Right atrium auricular region (tissue), 2 donors: ENCODE results near the gene ABCC10. TPM values are rescaled to one million over a fixed set of nuclear protein-coding genes. Genes with fewer than 3 reads are reported as not detected.
"Not testable (repeated sequence)": the region's sequence is repeated elsewhere in the genome, so short reads cannot be mapped to it uniquely, and the experiment has no call there.

Source experiments
- DNase-seq: peaks from one replicate; pipeline ENCODE4 v3.0.0-alpha.2; 2019; ENCODE audit warnings: low spot score
- H3K27ac ChIP-seq, 2 donors: fragments of 200-600 bp; sonication (generic); 1 replicate in 1 of 2; 2 replicates in 1 of 2; pipeline ENCODE4 v1.5.1; 2016 to 2019
- H3K27me3 ChIP-seq, 2 donors: fragments of 200-600 bp; sonication (generic); one replicate each; pipeline versions ENCODE4 v1.5.1 to v1.6.0; 2017 to 2019
- H3K36me3 ChIP-seq: fragments of 200-600 bp; sonication (generic); one replicate; pipeline ENCODE4 v1.5.1; 2016
- H3K4me1 ChIP-seq, 2 donors: fragments of 200-600 bp; sonication (generic); one replicate each; pipeline versions ENCODE4 v1.5.1 to v1.6.0; 2017 to 2019
- H3K4me3 ChIP-seq, 2 donors: fragments of 200-600 bp; sonication (generic); 1 replicate in 1 of 2; 2 replicates in 1 of 2; pipeline ENCODE4 v1.5.1; 2017 to 2019; ENCODE audit warnings: mild to moderate bottlenecking in 1 of 2, moderate library complexity in 1 of 2
- H3K9me3 ChIP-seq, 2 donors: fragments of 200-600 bp; sonication (generic); one replicate each; pipeline ENCODE4 v1.5.1; 2019
- total RNA-seq, 2 donors: library from RNA; depleted of rRNA; stranded (reverse); fragments of >200 nt; gene quantifications; one replicate each; pipeline ENCODE4 v1.1.0, GENCODE V29; 2016
- TF ChIP-seq, protein P1 (sequence below), 2 donors: fragments of 200-600 bp; sonication (generic); IDR thresholded peaks; one replicate each; pipeline ENCODE4 v1.5.1; 2019; ENCODE audit warnings: antibody characterized with exemption in 2 of 2

ABCC10 gene
- total RNA-seq, 2 donors from 2014 or later: 7.1 to 7.8 TPM

DNA sequence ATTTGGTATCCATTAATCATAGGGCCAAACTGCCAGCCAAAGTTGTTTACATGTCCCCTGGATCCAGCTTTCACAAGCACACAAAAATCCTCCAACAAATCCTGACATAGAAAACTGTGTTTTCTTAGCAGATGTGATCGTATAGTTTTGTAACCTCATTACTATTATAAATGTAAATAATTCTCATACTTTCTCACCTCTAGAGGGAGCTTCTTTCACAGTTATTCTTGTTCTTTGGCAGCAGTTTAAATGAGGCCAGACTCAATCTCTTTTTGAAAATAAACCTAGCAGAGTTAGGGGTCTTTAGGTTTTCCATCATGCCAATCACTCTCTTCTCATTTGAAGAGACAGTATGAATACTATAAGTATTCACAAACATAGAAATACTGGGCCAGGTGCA is 40.8 kb upstream of the ABCC10 start:
- Histone ChIP-seq H3K4me1 (no peaks in the 10 kb centered on the region), H3K27ac (no peak overlapping the region), H3K27me3 (no peaks in the 10 kb centered on the region), H3K9me3 (no peaks in the 10 kb centered on the region), H3K36me3 (no peaks in the 10 kb centered on the region), H3K4me3 (no peak overlapping the region)
- TF ChIP-seq, protein P1, sequence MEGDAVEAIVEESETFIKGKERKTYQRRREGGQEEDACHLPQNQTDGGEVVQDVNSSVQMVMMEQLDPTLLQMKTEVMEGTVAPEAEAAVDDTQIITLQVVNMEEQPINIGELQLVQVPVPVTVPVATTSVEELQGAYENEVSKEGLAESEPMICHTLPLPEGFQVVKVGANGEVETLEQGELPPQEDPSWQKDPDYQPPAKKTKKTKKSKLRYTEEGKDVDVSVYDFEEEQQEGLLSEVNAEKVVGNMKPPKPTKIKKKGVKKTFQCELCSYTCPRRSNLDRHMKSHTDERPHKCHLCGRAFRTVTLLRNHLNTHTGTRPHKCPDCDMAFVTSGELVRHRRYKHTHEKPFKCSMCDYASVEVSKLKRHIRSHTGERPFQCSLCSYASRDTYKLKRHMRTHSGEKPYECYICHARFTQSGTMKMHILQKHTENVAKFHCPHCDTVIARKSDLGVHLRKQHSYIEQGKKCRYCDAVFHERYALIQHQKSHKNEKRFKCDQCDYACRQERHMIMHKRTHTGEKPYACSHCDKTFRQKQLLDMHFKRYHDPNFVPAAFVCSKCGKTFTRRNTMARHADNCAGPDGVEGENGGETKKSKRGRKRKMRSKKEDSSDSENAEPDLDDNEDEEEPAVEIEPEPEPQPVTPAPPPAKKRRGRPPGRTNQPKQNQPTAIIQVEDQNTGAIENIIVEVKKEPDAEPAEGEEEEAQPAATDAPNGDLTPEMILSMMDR (IDR thresholded peaks at IDR 0.05): no peak
- DNase-seq: no peak

DNA sequence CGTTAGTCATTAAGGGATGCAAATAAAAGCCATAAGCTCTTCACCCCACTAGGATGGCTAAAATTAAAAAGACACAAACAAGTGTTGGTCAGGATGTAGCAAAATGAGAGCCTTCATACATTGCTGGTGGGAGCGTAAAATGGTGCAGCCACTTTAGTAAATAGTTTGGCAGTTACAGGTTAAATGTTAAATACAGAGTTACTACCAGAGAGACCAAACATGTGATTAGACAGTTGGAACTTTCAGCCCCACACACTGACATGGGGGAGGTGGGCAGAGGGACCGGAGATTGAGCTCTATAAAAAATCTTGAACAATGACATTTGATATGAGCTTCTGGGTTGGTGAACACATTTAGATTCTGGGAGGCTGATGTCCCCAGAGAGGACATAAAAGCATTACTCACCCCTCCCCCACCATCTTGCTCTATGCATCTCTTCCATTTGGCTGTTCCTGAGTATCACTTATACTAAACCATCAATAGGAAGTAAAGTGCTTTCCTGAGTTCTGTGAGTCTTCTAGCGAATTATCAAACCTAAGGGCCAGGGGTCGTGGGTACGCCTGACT is 37.5 kb upstream of the ABCC10 start:
- Histone ChIP-seq H3K27me3 (no peaks in the 10 kb centered on the region), H3K4me3 (no peak overlapping the region), H3K9me3 (no peaks in the 10 kb centered on the region), H3K4me1 (no peaks in the 10 kb centered on the region), H3K36me3 (no peaks in the 10 kb centered on the region), H3K27ac (no peak overlapping the region)
- TF ChIP-seq, protein P1 (IDR thresholded peaks at IDR 0.05): no peak
- DNase-seq: no peak

DNA sequence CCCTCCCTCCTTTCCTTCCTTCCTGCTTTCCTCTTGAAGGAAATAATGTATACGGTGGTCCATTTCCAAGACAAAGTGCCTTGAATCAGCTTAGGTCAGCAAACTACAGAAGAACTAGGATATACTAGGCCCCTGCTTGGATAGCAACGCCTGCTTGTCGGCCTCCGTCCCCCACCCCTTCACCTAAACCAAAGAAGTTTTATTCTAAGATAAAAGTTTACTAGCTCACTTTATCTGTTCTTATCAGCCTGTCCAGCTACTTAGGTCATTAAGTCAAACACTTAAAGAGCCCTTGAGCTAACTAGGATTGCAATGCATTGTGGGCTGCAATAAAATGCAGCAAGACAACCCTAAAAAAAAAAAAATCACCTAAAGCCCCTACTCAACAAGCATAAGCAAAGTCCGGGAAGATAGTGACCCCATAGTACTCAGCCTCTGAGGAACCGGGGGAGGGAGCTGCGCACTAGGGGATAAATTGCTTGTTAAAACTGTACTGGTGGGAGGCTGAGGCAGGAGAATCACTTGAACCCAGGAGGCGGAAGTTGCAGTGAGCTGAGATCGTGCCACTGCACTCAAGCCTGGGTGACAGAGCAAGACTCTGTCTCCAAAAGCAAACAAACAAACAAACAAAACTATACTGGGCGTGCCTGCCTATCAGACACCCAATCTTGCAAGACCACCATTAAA is 36.4 kb upstream of the ABCC10 start:
- H3K4me1 ChIP-seq, DNase-seq, H3K9me3 ChIP-seq, H3K27ac ChIP-seq, H3K4me3 ChIP-seq, H3K27me3 ChIP-seq, H3K36me3 ChIP-seq: not testable (repeated sequence)

DNA sequence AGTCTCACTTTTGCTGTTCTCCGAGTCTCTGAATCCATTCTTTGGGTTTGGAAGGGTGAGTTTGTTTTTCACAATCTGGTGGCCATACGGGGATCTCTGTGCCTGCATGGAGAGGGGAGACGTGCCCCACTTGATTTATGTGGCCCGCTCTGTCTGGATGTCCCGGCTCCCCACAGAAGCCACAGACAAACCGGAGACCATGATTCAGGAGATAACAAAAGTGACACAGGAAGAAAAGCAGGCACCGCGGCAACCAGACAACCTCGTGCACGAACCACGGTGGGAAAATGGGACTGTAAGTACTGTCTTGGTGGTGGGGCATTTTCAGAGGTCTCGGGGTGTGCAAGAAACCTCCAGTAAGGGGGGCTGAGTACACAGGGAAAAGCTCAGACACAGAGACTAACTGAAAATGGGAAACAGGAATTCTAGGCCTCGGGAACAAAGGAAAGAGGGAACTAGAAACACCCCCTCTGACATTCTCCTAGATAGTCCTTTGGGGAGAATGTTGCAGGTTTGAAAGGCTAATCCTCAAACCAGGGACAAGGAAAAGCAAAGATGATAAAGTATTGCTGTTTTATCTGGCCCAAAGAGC is 35.8 kb upstream of the ABCC10 start:
- TF ChIP-seq, protein P1 (IDR thresholded peaks at IDR 0.05): no peak
- H3K36me3 ChIP-seq: no peaks in the 10 kb centered on the region
- no peak for DNase-seq
- H3K27me3 ChIP-seq: no peaks in the 10 kb centered on the region
- H3K4me3 ChIP-seq: no peak overlapping the region
- H3K9me3 ChIP-seq: no peaks in the 10 kb centered on the region
- no peaks in the 10 kb centered on the region for H3K4me1 ChIP-seq
- H3K27ac ChIP-seq: no peak overlapping the region

DNA sequence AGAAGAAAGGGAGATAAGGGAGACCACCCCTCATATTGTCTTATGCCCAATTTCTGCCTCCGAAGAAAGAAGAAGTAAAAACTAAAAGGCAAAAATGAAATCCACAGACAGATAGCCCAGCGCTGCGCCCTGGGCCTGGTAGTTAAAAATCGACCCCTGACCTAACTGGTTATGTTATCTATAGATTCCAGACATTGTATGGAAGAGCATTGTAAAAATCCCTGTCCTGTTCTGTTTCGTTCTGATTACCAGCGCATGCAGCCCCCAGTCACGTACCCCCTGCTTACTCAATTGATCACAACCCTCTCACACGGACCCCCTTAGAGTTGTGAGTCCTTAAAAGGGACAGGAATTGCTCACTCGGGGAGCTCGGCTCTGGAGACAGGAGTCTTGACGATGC is 34.2 kb upstream of the ABCC10 start:
- H3K36me3 ChIP-seq, H3K27me3 ChIP-seq, DNase-seq, H3K4me3 ChIP-seq, H3K4me1 ChIP-seq, H3K27ac ChIP-seq, H3K9me3 ChIP-seq: not testable (repeated sequence)

DNA sequence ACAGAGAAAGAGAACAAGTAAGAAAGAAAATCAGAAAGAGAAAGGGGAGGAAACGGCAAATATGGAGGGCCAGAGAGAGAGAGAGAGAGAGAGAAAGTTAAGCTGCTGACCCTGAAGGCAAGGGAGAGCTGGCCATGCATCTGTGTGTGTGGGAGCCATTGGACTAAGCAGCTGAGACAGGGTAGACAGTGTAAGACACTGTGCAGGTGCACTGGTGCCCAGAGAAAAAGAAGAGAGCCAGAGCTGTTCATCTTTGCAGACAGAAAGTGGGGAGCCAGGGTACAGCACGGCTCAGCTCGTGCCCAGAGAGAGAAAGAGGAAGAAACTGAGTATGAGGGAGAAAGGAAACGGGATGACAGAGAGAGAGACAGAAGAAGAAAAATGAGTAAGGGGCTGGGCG is 33.7 kb upstream of the ABCC10 start:
- Histone ChIP-seq H3K9me3 (no peaks in the 10 kb centered on the region), H3K4me3 (no peak overlapping the region)
- no peak for DNase-seq

More for the DNA sequence above, 33.7 kb upstream of the ABCC10 start:
- TF ChIP-seq, protein P1 (IDR thresholded peaks at IDR 0.05): no peak
- no peaks in the 10 kb centered on the region for H3K36me3 ChIP-seq
- no peaks in the 10 kb centered on the region for H3K27me3 ChIP-seq
- H3K27ac ChIP-seq: no peak overlapping the region
- H3K4me1 ChIP-seq: no peaks in the 10 kb centered on the region
